Heart left ventricle (tissue), 16 donors: ENCODE measurements around the gene CST7. TPM values are rescaled to one million over a fixed set of nuclear protein-coding genes. Genes with fewer than 3 reads are reported as not detected.
A peak's percentile ranks its signal among the peaks of the same experiment; 100 is the strongest.
"Not testable (repeated sequence)": the region's sequence is repeated elsewhere in the genome, so short reads cannot be mapped to it uniquely, and the experiment has no call there.

ENCODE experiments used
- ATAC-seq, 4 donors: fragments of 200-7000 bp; cut with Tn5 transposase; one replicate each; pipeline ENCODE4 v1.9.1; 2020 to 2022; ENCODE audit warnings: moderate library complexity in 4 of 4, mild to moderate bottlenecking in 3 of 4, moderate number of reproducible peaks in 1 of 4
- DNase-seq, 5 donors: peaks; one replicate each; pipeline ENCODE4 v3.0.0-alpha.2; 2020
- H3K27ac ChIP-seq, 12 donors: fragments of 200-600 bp; sonication (generic) in 4 of 12; one replicate each; pipeline versions ENCODE4 v1.5.0 to v1.8.0; 2016 to 2022; ENCODE audit warnings: mild to moderate bottlenecking in 2 of 12
- H3K27me3 ChIP-seq, 9 donors: fragments of 200-600 bp; sonication (generic) in 2 of 9; one replicate each; pipeline versions ENCODE4 v1.5.1 to v1.8.0; 2016 to 2022; ENCODE audit warnings: mild to moderate bottlenecking in 3 of 9
- H3K36me3 ChIP-seq, 9 donors: fragments of 200-600 bp; sonication (generic) in 2 of 9; one replicate each; pipeline versions ENCODE4 v1.5.0 to v1.8.0; 2018 to 2022; ENCODE audit warnings: mild to moderate bottlenecking in 2 of 9
- H3K4me1 ChIP-seq, 12 donors: fragments of 200-600 bp; sonication (generic) in 4 of 12; one replicate each; pipeline versions ENCODE4 v1.5.0 to v1.8.0; 2016 to 2022; ENCODE audit warnings: mild to moderate bottlenecking in 3 of 12
- H3K4me3 ChIP-seq, 12 donors: fragments of 200-600 bp; sonication (generic) in 4 of 12; one replicate each; pipeline versions ENCODE4 v1.5.0 to v1.8.0; 2017 to 2022; ENCODE audit warnings: mild to moderate bottlenecking in 9 of 12, moderate library complexity in 4 of 12
- H3K9me3 ChIP-seq, 12 donors: fragments of 200-600 bp; sonication (generic) in 4 of 12; one replicate each; pipeline versions ENCODE4 v1.5.0 to v1.8.0; 2016 to 2022; ENCODE audit warnings: mild to moderate bottlenecking in 1 of 12
- CTCF ChIP-seq, 12 donors: fragments of 200-600 bp; sonication (generic) in 4 of 12; IDR thresholded peaks; one replicate each; pipeline versions ENCODE4 v1.5.0 to v1.8.0; 2018 to 2022; ENCODE audit warnings: antibody characterized with exemption in 12 of 12, mild to moderate bottlenecking in 5 of 12
- POLR2A ChIP-seq, 2 donors: fragments of 450-650 bp; IDR thresholded peaks; one replicate each; pipeline ENCODE4 v1.6.1; 2017; ENCODE audit warnings: antibody characterized with exemption in 2 of 2, mild to moderate bottlenecking in 2 of 2, moderate library complexity in 2 of 2
- WGBS, 4 donors: extraction: QIAGEN DNeasy Blood & Tissue Kit in 2 of 4; methylation state at CpG; one replicate each; pipeline versions ENCODE4 v1.1.5 to v1.1.7; 2013 to 2018; 5-methylcytosine and 5-hydroxymethylcytosine counted together
- intact Hi-C, 10 donors: fragments of 100-400 bp; cut with DNase I; formaldehyde crosslinking; loops; one replicate each; pipeline versions ENCODE4 v1.11.1 to v1.14.2; 2022
- polyA plus RNA-seq, 2 donors: library from polyadenylated mRNA; stranded (reverse); fragments of 200-250 nt; gene quantifications; one replicate each; pipeline ENCODE4 v1.2.3, GENCODE V29; 2013
- total RNA-seq, 9 donors: library from RNA; depleted of rRNA in 2 of 9; stranded (reverse); fragments of >200 nt in 2 of 9; fragmentation: NEBNext Ultra II Directional in 3 of 9; extraction: Animal tissue kit (Norgen Biotek cat#: 25700) in 3 of 9; gene quantifications; one replicate each; pipeline versions ENCODE4 v1.1.0 to v1.2.4, GENCODE V29; 2016 to 2023
- donor health status: ischemic (EF 13 %, LVEDD 7.1; RV severe dilation, severe dysfunction).
- donor health status: healthy with polysubstance abuse.
- donor health status: DM: no; HTN: yes; CAD: no.
- donor health status: DM: no; HTN: no; CAD: no.
- donor health status: ischemic (EF 25% LVEDD 6.9; RV normal size, moderate dysfunction).
- donor health status: ischemic (EF 25% LVEDD 5.7; RV mildly dilated, moderate dysfunction).
- donor health status: healthy.
- donor health status: DM: yes; HTN: yes; CAD: no.
- donor health status: ischemic (EF 35%, LVEDD 5.7; RV mildly dilated, moderate dysfunction).
- donor health status: nonischemic (EF 11% LVEDD 7.7; RV severe dilation, severe dysfunction).
- donor health status: DM: yes; HTN: yes; CAD: no.
- donor health status: PGD.
- donor health status: ischemic (EF 29% LVEDD 5.4; RV normal size, mild dysfunction).
- donor health status: nonischemic (EF 23%, LVEDD 6.1; RV moderate dilation, normal function).

CST7 gene
- total and polyA plus RNA-seq, 11 donors = 0.35 to 8.4 (median 1.4) TPM

DNA sequence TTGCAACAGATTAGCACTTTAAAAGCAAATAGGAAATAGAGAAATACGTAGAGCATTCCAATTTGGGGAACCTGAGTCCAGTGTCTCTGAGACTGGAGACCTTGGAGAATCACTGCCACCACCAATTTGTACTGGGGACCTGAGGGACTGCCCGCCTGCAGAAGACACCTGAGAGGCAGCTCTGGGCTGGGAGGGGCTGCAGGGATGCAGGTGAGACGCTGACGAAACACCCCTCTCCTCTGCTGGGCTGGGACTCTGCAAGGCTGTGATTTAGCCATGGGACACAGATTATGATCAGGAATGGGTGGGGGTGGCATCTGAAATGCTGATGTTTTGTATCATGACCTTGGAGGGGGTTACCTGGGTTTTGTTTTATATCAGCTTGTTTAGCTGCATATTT is 50.5 kb downstream of the CST7 start:
- Histone ChIP-seq H3K4me3 (no peak overlapping the region), H3K36me3 (peaks cover 0 to 21% (median 5%) of the 10 kb centered on the region in 9 donors), H3K9me3 (peaks cover 0 to 2% (median 0%) of the 10 kb centered on the region in 12 donors), H3K27ac (peak overlapping the region; percentile 61 to 96 (median 76)), H3K27me3 (no peaks in the 10 kb centered on the region), H3K4me1 (peaks cover 0 to 58% (median 21%) of the 10 kb centered on the region in 12 donors)
- 88 to 95% (median 93%) methylated on average over 4 of the region's 4 CpGs for WGBS, 4 donors
- DNase-seq (peak in 2 of 5 donors; percentile 12 to 15), ATAC-seq (no peak)
- intact Hi-C loops = loop anchor here in 8 of 10 donors (5.0 to 10.0 kb wide), 8 partner anchors 33 to 405 kb away; partner anchors contain the start of genes PYGB (in 2 of the 8) and GINS1 (in 1 of the 8)
- TF ChIP-seq CTCF (IDR thresholded peaks at IDR 0.05) (no peak), POLR2A (IDR thresholded peaks at IDR 0.05) (no peak)

DNA sequence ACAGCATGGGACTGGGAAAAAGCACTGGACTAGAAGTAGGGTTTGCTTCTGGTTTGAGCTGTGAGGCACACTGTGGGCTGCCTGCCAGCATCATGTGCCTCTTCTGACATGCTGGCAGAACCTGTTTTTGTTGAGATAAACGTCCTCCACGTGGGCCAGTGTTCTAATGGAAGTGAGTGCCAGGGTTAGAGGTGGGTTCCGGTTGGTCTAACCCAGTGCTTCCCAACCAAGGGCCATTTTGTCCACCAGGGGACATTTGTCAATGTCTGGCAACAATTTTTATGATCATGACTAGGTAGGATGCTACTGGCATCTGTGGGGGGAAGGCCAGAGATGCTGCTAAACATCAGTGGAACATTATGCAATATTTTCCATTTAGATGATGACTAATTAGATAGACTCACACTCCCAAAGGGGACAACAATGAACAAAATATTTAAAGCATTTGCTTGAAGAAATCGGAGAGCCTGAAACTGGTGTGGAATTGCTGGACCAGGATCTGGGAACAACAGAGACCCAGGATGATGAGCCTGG is 51.3 kb downstream of the CST7 start:
- Histone ChIP-seq H3K9me3 (peaks cover 0 to 2% (median 0%) of the 10 kb centered on the region in 12 donors), H3K36me3 (peaks cover 0 to 22% (median 7%) of the 10 kb centered on the region in 9 donors), H3K27me3 (no peaks in the 10 kb centered on the region), H3K4me3 (no peak overlapping the region), H3K4me1 (peaks cover 0 to 57% (median 19%) of the 10 kb centered on the region in 12 donors), H3K27ac (peak overlapping the region; percentile 50 to 96 (median 76))
- intact Hi-C loops = no loop called here
- DNase-seq (peak in 4 of 5 donors; percentile 53 to 86 (median 70)), ATAC-seq (peak; percentile 10 to 62 (median 42))
- 25 to 37% (median 31%) methylated on average over 4 of the region's 4 CpGs for WGBS, 4 donors
- TF ChIP-seq CTCF (IDR thresholded peaks at IDR 0.05) = peak in 2 of 12 donors; percentile 13
- TF ChIP-seq POLR2A (IDR thresholded peaks at IDR 0.05) = no peak

DNA sequence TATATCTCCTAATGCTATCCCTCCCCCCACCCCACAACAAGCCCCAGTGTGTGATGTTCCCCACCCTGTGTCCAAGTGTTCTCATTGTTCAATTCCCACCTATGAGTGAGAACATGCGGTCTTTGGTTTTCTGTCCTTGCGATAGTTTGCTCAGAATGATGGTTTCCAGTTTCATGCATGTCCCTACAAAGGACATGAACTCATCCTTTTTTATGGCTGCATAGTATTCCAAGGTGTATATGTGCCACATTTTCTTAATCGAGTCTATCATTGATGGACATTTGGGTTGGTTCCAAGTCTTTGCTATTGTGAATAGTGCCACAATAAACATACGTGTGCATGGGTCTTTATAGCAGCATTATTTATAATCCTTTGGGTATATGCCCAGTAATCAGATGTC is 52.3 kb downstream of the CST7 start:
- H3K27me3 ChIP-seq, H3K9me3 ChIP-seq, DNase-seq, intact Hi-C loops, H3K4me3 ChIP-seq, ATAC-seq: not testable (repeated sequence)
- peaks cover 0 to 55% (median 21%) of the 10 kb centered on the region in 12 donors for H3K4me1 ChIP-seq
- WGBS, 4 donors = 87 to 93% (median 89%) methylated on average over 4 of the region's 4 CpGs
- peaks cover 0 to 31% (median 14%) of the 10 kb centered on the region in 9 donors for H3K36me3 ChIP-seq
- H3K27ac ChIP-seq = peak overlapping the region in 2 of 12 donors; percentile 93 to 96

DNA sequence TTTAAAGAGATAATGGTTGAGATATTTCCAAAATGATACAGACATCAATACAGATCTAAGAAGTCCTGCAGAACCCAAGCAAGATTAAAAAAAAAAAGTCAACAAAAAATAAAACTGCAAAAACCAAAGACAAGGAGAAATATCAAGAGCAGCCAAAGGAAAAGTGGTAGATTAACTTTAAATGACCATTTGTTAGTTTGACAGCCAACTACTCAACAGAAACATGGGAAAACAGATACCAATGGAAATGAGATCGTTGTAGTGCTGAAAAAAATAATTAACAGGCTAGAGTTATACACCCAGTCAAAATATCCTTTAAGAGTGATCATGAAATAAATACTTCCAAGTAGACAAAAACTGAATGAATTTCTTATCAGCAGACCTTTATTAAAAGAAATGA is 53.9 kb downstream of the CST7 start:
- ATAC-seq (no peak), DNase-seq (no peak)
- peaks cover 0 to 2% (median 0%) of the 10 kb centered on the region in 12 donors for H3K9me3 ChIP-seq
- no peaks in the 10 kb centered on the region for H3K27me3 ChIP-seq
- H3K36me3 ChIP-seq = peaks cover 0 to 48% (median 31%) of the 10 kb centered on the region in 9 donors
- H3K4me3 ChIP-seq = no peak overlapping the region
- intact Hi-C loops = no loop called here
- H3K4me1 ChIP-seq = peaks cover 0 to 59% (median 21%) of the 10 kb centered on the region in 12 donors
- H3K27ac ChIP-seq = peak overlapping the region in 1 of 12 donors; percentile 36
- WGBS, 4 donors = 86 to 95% (median 93%) methylated on average over 1 of the region's 1 CpG
- TF ChIP-seq CTCF (IDR thresholded peaks at IDR 0.05) (no peak), POLR2A (IDR thresholded peaks at IDR 0.05) (no peak)
